Stimulated activated CD8-positive, alpha-beta memory T cell treated with anti-CD3 and anti-CD28 coated beads, Interleukin-7, amount 100 ng/mL, for 4 hours (primary cell): ENCODE data around the gene TTLL8.
"Not testable (repeated sequence)": the region's sequence is repeated elsewhere in the genome, so short reads cannot be mapped to it uniquely, and the experiment has no call there.

Experiments used
- DNase-seq, 2 donors: peaks; one replicate each; pipeline ENCODE4 v3.0.0-alpha.2; 2020; ENCODE audit warnings: low read depth in 2 of 2

The TTLL8 gene

GRCh38 chr22:50058061-50058905 lies at the start of gene TTLL8:
TSS of gene TTLL8 (minus strand) at chr22:50058298.
- DNase-seq, result no peak

DNA sequence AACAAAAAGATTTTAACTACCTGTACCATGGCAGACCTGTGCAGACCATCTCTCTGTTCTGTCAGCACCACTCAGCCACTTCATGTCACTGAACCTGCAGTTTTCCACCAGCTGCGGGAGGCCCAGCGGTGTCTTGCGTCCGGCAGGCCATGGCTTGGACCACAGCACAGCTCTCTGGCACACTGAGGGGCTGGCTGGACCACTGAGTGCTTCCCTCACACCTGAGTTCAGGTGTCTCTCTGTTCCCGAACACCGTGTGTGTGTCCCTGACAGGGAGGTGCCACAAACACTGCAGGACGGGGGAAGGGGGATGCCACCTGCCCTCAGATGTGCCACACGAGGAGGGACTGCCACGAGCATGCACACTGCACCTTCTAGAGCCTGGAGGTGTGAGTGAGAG lies 49.4 kb upstream of the TTLL8 start:
- DNase-seq, result no peak

- no peak for DNase-seq
Measured at GRCh38 chr22:50105208-50106100, 47.4 kb upstream of the TTLL8 start.

- DNase-seq, result no peak
Measured at GRCh38 chr22:50104141-50104544, 46.0 kb upstream of the TTLL8 start.

DNA sequence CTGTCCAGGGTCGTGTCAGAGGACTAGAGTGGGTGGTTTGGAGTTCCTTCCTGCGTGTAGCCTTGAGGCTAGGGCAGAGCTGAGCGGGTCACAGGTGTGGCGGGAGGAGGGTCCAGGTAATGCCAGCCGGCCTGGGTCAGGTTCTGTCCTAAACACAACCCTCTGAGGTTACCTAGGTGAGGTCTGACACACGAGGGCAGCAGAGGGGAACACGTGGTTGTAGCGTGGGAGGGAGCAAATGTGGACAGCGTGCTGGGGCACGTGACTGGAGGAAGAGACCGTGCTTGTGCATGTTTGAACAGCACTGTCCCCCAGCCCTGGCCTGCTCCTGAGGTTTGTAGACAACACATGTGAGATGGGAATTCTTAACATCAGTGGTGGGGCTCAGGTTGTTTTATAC lies 44.8 kb upstream of the TTLL8 start:
- DNase-seq, result no peak

GRCh38 chr22:50101870-50102565 lies 43.9 kb upstream of the TTLL8 start:
- no peak for DNase-seq

GRCh38 chr22:50098052-50098451 lies 40.0 kb upstream of the TTLL8 start:
- DNase-seq, result no peak

DNA sequence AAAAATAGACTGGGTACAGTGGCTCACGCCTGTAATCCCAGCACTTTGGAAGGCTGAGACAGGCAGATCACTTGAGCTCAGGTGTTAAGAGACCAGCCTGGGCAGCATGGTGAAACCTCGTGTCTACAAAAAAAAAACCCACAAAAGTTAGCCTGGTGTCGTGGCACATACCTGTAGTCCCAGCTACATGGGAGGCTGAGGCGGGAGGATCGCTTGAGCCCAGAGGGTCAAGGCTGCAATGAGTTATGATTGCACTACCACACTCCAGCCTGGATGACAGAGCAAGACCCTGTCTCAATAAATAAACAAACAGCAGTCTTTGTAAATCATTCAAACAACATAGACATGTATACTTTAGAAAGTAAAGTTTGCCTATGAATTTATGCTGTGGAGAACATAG lies 34.2 kb upstream of the TTLL8 start:
- DNase-seq, result no peak

GRCh38 chr22:50091092-50091768 lies 33.1 kb upstream of the TTLL8 start:
- no peak for DNase-seq

DNA sequence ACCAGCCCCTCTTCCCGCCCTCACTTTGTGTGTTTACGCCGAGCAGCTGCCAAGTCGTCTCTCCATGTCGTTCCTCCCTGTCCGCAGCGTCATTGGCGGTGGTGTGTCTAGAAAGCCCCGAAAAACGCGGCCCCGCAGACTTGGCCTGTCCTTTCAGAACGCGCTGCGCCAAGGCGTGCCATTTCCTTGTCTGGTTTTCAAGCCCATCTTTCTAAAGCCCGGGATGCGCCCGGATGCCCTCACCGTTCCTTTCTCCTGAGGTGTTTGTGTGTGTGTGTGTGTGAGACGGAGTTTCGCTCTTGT lies 32.3 kb upstream of the TTLL8 start:
- DNase-seq, result no peak

GRCh38 chr22:50089682-50090411 lies 31.7 kb upstream of the TTLL8 start, which contains the start of gene MOV10L1:
TSS of gene MOV10L1 (plus strand) at chr22:50090006. CDS start at chr22:50090089, 83 bp downstream.
- peak in 1 of 2 donors; percentile 16 for DNase-seq

DNA sequence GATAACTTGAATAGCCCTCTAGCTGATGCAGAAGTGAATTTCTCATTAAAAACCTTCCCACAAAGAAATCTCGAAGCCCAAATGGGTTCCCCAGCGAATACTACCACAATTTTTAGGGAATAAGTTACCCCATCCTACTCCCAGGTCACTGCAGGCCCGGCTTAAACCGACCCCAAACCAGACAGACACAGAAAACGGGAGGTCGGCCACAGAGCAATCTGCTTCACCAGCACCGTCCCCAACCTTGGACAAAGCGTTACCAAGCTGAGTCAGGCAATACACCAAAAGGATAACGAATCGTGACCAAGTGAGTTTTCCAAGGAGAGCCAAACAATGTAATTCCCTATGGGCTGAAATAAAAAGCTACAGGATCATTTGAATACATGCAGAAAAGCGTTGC lies 31.1 kb upstream of the TTLL8 start:
- DNase-seq, result no peak

DNA sequence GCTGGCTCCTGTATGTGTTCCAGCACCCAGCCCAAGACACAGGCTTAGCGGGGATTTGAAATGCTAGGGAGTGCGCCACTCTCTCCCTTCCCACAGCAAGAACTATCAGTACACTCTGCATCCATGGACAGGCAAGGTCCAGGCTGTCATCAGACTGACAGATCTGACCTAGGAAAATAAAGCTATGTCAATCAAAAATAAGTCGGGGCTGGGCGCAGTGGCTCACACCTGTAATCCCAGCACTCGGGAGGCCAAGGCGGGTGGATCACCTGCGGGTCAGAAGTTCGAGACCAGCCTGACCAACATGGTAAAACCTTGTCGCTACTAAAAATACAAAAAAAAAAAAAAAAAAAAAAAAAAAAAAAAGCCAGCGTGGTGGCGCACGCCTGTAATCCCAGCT lies 30.0 kb upstream of the TTLL8 start:
- no peak for DNase-seq

DNA sequence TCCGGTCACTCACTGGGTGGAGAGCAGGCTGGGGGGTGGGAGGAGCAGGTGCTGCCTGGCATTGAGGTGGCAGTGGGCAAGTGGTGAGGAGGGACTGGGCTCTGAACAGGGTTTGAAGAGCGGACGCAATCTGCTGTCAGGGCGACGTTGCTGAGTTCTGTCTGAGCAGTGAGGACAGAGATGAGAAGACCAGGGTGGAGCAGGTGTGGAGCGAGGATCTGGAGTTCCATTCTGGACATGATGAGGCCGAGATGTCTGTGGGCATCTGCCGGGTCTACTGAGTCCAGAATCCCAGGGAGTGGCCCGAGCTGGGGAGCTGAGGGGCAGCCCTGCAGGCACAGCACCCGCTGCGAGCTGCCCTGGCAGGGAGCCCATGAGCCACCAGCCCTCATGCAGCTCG lies 29.5 kb upstream of the TTLL8 start:
- no peak for DNase-seq

GRCh38 chr22:50086975-50087374 lies 28.9 kb upstream of the TTLL8 start:
- DNase-seq, result not testable (repeated sequence)

DNA sequence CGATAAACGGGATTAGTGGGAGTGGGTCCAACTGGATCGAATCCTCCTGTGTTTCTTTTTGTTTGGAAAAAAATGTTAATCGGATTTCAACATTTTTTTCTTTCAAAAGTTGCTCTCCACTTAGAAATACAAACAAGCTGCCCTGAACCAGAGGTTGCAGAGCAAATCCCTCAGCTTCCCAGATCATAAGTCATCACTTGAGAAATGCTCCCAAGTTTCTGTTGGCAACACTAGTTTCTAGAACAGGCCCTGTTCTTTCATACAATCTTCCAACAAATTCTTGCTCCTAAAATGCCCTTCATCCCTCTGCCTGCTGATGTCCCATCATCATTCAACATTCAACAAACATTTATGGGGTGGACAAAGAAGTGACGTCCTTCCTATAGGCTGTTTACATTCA lies 28.4 kb upstream of the TTLL8 start:
- DNase-seq, result no peak

GRCh38 chr22:50085211-50085972 lies 27.3 kb upstream of the TTLL8 start, which contains the start of gene MLC1:
TSS of gene MLC1 (minus strand) at chr22:50085426. CDS start at chr22:50084902, 524 bp downstream.
- no peak for DNase-seq

DNA sequence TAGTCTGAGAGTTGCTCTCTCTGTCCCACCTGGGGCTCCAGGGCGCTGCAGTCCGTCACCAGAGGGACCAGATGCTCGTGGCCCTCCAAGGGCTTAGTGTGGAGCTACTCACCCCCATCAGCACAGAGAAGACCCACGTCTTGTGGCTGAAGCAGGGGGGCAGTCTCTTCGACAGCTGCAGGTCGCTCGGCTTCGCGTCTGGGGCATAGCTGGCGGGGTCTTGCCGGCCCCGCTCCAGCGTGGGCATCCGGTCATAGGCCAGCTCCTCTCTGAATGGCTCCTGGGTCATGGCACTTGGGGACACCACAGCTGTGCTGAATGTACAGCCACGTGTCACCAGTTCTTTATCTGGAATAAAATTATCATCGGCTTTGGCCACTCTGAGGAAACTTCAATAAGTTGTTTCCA lies 26.5 kb upstream of the TTLL8 start:
- DNase-seq, result no peak

- DNase-seq, result no peak
Measured at GRCh38 chr22:50084080-50084477, 26.0 kb upstream of the TTLL8 start.

GRCh38 chr22:50083462-50084079 lies 25.5 kb upstream of the TTLL8 start:
- no peak for DNase-seq
